NCI-H446 treated with DMSO at 0.1 percent for 48 hours (cell line): Measurements from ENCODE around the gene HHAT.

Source experiments
- DNase-seq: peaks from one replicate; lab custom pipeline; 2025; lab: John Stamatoyannopoulos, UW

HHAT gene

DNA sequence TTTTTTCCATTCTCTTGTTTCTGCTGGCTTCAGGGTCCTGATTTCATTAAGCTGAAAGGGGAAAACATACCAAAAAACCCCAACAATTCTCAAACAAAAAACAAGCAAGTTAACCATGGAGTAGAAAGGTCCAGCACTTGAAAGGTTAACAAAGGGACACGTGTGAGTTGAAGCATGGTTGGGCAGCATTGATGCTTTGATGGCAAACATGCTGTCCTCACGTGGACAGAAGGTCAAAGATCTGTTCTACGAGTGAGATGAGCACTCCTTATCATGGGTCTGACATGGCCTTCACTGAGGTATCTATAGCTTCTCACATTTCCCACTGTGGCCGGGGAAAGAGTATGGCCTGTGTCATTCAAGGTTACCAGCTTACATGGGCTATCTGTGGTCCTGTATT, 394.9 kb downstream of the HHAT start:
- DNase-seq, result no peak

DNA sequence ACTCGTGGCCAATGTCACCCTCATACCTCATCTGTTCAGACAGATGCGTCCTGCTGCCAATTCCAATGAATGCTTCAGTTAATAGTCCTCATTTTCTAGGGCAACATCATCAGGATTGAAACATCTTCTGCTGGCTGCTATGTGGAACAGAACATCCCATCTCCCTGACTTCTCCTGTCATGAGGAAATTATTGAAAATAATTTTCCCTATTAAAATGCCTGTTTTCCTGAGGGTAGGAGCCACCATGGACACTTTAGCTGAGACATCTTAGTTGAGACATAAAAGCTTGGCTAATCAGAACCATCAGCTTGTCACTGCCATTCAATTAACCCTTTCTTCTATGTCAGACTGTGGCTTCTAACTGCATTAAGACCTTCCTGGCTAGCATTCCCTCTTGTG, 396.1 kb downstream of the HHAT start:
- DNase-seq, result no peak
